Epithelial cell of proximal tubule (primary cell): ENCODE measurements around the gene MMP24OS. TPM values are rescaled to one million over a fixed set of nuclear protein-coding genes. Genes with fewer than 3 reads are reported as not detected.

Source experiments
- DNase-seq: peaks from one replicate; pipeline ENCODE4 v3.0.0-alpha.2; 2011; ENCODE audit warnings: low read depth
- H3K4me3 ChIP-seq: 2 replicates; pipeline ENCODE4 v1.5.1; 2011; ENCODE audit warnings: low read depth, mild to moderate bottlenecking, low read length
- total RNA-seq: library from RNA; depleted of rRNA; stranded (reverse); fragments of >200 nt; gene quantifications from 2 replicates; pipeline ENCODE4 v1.2.3, GENCODE V29; 2015
- TF ChIP-seq, protein P1 (sequence below): conservative IDR thresholded peaks from 2 replicates; pipeline ENCODE4 v1.5.1; 2012; ENCODE audit warnings: low read depth, mild to moderate bottlenecking, low read length

MMP24OS gene
- total RNA-seq, 1 donor from 2014 or later: 32.3 TPM

DNA sequence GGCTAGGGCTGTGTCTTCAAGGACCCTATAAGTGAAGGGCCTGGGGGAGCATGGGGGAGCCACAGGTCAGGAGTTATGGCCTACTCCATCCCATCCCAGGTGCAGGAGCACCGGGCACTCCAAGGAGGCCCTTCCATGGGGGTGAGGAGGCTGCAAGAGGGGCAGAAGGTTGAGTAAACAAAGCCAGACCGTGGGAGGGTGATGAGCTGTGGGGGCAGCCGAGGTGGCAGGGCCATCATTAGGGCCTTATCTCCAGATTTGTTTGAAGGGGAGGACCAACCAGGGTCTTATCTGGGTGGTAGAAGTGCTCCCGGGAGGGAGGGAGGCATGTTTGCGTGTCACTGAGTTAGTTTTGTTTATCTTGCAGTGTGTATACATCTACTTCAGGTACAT lies 16.4 kb upstream of the MMP24OS start:
- TF ChIP-seq, protein P1, sequence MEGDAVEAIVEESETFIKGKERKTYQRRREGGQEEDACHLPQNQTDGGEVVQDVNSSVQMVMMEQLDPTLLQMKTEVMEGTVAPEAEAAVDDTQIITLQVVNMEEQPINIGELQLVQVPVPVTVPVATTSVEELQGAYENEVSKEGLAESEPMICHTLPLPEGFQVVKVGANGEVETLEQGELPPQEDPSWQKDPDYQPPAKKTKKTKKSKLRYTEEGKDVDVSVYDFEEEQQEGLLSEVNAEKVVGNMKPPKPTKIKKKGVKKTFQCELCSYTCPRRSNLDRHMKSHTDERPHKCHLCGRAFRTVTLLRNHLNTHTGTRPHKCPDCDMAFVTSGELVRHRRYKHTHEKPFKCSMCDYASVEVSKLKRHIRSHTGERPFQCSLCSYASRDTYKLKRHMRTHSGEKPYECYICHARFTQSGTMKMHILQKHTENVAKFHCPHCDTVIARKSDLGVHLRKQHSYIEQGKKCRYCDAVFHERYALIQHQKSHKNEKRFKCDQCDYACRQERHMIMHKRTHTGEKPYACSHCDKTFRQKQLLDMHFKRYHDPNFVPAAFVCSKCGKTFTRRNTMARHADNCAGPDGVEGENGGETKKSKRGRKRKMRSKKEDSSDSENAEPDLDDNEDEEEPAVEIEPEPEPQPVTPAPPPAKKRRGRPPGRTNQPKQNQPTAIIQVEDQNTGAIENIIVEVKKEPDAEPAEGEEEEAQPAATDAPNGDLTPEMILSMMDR: no peak
- no peak overlapping the region for H3K4me3 ChIP-seq
- no peak for DNase-seq

DNA sequence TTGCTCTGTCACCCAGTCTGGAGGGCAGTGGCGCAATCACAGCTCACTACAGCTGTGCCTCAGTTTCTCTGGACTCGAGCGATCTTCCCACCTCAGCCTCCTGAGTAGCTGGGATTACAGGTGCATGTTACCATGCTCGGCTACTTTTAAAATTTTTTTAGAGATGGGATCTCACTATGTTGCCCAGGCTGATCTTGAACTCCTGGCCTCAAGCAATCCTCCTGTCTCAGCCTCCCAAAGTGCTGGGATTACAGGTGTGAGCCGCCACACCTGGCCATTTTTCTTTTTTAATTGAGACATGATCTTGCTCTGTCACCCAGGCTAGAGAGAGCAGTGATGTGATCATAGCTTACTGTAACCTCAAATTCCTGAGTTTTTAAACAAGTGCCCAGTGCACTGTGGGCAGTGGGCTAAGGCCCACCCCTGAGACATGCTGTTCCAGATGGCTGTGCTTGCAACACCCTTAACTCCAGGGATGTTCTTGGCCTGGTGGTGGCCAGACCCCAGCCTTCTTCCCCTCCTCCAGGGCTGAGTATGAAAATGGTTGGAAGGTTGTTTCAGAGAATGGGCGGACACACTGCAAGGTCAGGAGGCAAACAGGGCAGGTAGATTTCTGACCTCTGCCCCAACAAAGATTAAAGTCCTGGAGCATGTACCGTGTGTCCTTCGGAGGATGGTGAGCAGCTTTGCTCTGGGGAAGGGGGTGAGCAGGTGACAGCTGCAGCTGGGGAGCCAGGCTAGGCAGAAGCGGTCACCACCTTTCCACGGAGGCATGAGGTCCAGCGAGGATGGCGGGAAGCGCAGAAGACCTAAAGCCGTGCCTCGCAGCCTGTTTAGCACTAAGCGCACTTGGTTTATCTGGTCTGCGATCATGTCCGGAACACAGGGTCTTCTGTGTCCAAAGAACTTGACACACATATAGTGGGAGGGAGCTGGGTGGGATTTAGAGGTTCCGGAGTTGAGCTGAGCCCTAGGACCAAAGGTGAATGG lies 15.7 kb upstream of the MMP24OS start:
- no peak overlapping the region for H3K4me3 ChIP-seq
- TF ChIP-seq, protein P1: no peak
- DNase-seq: no peak

DNA sequence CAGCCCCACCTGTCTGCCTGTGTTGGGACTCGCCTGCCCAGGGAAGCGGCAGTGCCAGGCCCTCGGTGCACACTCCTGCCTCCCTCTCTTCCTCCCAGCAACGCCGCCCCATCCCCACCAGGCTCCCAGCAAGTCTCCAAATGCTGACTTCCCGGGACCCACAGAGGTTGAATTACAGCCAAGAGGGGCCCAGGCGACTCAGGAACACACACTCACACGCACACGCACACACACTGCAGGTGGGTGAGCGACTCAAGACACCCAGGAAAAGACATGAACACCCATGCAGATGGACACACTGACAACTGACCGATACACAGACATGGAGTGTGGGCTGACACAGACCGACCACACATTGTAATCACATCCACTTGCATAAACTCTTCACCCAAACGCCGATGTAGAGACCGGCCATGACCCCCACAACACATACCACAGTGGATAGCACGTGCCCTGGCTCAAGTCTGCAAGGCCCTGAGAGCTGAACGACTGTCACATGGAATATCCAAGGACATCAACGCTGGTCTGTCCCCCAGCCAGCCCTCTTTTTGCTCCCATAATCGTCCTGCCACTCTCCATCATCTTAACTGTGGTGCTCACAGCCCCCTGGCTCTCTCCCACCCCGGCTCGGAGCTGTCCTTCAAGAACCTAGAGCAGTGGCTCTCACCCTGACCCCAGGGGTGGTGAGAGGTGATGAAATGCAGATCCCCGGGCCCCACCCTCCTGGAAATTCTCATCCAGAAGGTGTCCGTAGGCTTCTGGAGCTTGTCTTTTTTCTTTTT lies 14.8 kb upstream of the MMP24OS start:
- H3K4me3 ChIP-seq: no peak overlapping the region
- TF ChIP-seq, protein P1: no peak
- no peak for DNase-seq

DNA sequence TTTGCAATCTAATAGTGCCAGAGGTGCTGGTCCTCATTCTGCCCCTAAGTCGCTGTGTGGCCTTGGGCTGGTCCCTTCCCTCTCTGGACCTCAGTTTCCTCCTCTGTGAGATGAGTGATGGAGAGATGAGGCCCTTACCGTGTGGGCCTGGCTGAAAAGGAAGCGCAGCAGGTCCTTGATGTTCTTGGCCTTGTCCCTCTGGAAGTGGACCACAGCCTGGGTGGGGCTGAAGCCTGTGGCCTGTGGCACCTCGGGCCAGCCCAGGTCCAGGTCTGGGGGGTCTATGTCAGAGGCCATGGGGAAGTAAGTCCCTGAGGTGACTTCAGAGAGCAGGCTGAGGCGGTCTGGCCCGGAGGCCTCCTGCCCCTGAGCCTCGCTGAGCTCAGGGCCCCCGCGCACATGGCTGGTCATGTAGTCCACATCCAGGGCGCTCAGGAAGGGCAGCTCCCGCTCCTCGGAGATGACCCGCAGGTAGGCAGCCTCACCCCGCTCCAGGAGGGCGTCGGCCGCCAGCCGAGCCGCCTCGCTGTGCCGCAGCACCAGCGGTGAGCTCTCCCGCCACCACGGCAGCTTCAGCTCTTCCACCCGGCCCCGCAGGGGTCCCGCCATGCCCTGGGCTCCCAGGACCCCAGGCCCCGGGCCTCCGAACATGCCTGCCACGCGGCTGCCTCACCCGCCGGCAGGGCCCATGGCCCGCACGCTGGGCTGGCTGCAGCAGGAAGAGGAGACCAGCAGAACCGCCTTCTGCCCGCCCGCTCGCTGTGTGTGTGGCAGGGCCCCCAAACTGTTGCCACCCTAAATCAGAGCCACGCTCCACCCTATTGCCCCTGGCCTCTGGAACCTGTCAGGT lies 14.0 kb upstream of the MMP24OS start, which contains the start of gene FAM83C:
FAM83C (minus strand) TSS at position 772 of the 850 bp plus-strand sequence; CDS start at position 651, 121 bp downstream.
- TF ChIP-seq, protein P1: no peak
- no peak within 1 kb of the TSS for H3K4me3 ChIP-seq

DNA sequence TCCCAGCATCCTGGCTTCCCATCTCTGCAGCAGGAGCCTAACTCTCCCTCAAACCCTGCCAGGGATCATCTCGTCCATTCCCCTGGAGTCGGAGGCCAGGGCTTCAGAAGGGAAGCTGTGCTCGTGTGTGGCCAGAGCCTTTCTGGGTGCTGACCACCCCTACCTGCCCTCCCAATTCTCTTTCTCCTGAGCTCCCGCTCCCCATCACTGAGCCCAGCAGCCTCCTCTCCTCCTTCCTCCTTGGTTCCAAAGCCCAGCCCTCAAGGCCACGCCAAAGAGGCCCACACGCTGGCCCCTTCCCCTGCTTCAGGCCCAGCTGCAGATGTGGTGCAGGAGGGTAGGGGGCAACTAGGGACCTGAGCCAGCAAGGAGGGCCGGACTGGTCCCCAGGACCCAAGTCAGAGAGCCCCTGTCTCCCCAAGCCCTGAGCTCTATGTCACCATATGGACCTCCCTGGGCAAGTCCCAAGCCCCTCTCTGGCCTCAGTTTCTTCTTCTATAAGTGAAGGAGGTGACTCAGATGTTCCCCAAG lies 13.0 kb upstream of the MMP24OS start:
- TF ChIP-seq, protein P1: no peak
- DNase-seq: no peak
- no peak overlapping the region for H3K4me3 ChIP-seq

More for the DNA sequence above, 14.0 kb upstream of the MMP24OS start, which contains the start of gene FAM83C:
- no peak for DNase-seq
